HCT116 (cell line): ENCODE measurements around the gene CTNNAL1. TPM values are rescaled to one million over a fixed set of nuclear protein-coding genes. Genes with fewer than 3 reads are reported as not detected.
"Not testable (repeated sequence)": the region's sequence is repeated elsewhere in the genome, so short reads cannot be mapped to it uniquely, and the experiment has no call there.

Experiments used
- ATAC-seq: fragments of 200-7000 bp; cut with Tn5 transposase; 2 replicates; pipeline ENCODE4 v1.9.1; 2020; ENCODE audit warnings: mild to moderate bottlenecking, moderate library complexity
- BruUV-seq: library from RNA; stranded (reverse); fragments of 400-500 nt; replicated peaks from 2 replicates; lab custom pipeline; 2021; lab: Mats Ljungman, UMichigan
- CTCF ChIA-PET: fragments of 300-600 bp; sonication (Branson Sonifier 250); formaldehyde crosslinking; loops from one replicate; lab custom pipeline; 2021; ENCODE audit warnings: antibody characterized with exemption; lab: Charles Lee
- POLR2A ChIA-PET: fragments of 300-600, 350-600 bp; sonication (Branson Sonifier 250); formaldehyde crosslinking; loops from one replicate; lab custom pipeline; 2021; ENCODE audit warnings: antibody characterized with exemption; lab: Charles Lee
- RAD21 ChIA-PET, 2 experiments: fragments of 300-600 bp; sonication (Branson Sonifier 250); formaldehyde crosslinking; loops; one replicate each; lab custom pipeline; 2023; ENCODE audit warnings: low total read pairs in 2 of 2; ENCODE audit not compliant: uncharacterized antibody in 2 of 2, unreplicated experiment in 2 of 2, low non-redundant PET in 1 of 2; lab: Charles Lee
- DNase-seq: peaks from one replicate; pipeline ENCODE4 v3.0.0-alpha.2; 2010; ENCODE audit warnings: low read depth, low spot score
- H2AFZ ChIP-seq: fragments of 200-600 bp; shearing (Covaris generic), sonication (generic); 2 replicates; pipeline ENCODE4 v1.6.1; 2017; ENCODE audit warnings: low read depth, mixed run types, mixed read lengths, antibody characterized with exemption, low read length; ENCODE audit not compliant: poor library complexity, severe bottlenecking
- H3K27ac ChIP-seq: 2 replicates; pipeline ENCODE4 v1.5.1; 2012; ENCODE audit warnings: low read depth, low read length
- H3K27me3 ChIP-seq: fragments of 200-600 bp; sonication (generic); 2 replicates; pipeline ENCODE4 v1.6.1; 2016; ENCODE audit warnings: mixed run types, low read length, mixed read lengths; ENCODE audit not compliant: insufficient read depth
- H3K36me3 ChIP-seq, 2 experiments: fragments of 200-500 bp in 1 of 2; fragments of 200-600 bp in 1 of 2; sonication (Bioruptor generic) in 1 of 2; sonication (generic) in 1 of 2; 2 replicates each; pipeline versions ENCODE4 v1.5.1 to v1.6.1; 2014 to 2016; ENCODE audit warnings: low read length in 2 of 2, inconsistent platforms in 1 of 2, mixed read lengths in 1 of 2, mixed run types in 1 of 2; ENCODE audit not compliant: insufficient read depth in 2 of 2, control insufficient read depth in 1 of 2
- H3K4me1 ChIP-seq, 2 experiments: fragments of 200-600 bp in 1 of 2; sonication (generic) in 1 of 2; 2 replicates each; pipeline versions ENCODE4 v1.5.1 to v1.6.1; 2012 to 2017; ENCODE audit warnings: low read length in 2 of 2, inconsistent platforms in 1 of 2, mild to moderate bottlenecking in 1 of 2, mixed read lengths in 1 of 2, mixed run types in 1 of 2, moderate library complexity in 1 of 2; ENCODE audit not compliant: insufficient read depth in 2 of 2, control insufficient read depth in 1 of 2
- H3K4me2 ChIP-seq: fragments of 200-600 bp; sonication (generic); 2 replicates; pipeline ENCODE4 v1.6.1; 2017; ENCODE audit warnings: mixed run types, low read length, mixed read lengths
- H3K4me3 ChIP-seq, 2 experiments: fragments of 200-600 bp in 1 of 2; sonication (generic) in 1 of 2; replicated peaks in 1 of 2; 2 replicates each; pipeline ENCODE4 v1.5.1; 2011 to 2016; ENCODE audit warnings: low read length in 2 of 2, control low read depth in 1 of 2, low read depth in 1 of 2, mild to moderate bottlenecking in 1 of 2, mixed read lengths in 1 of 2, mixed run types in 1 of 2
- H3K79me2 ChIP-seq: fragments of 200-600 bp; sonication (generic); 2 replicates; pipeline ENCODE4 v1.6.1; 2017; ENCODE audit warnings: mild to moderate bottlenecking, mixed run types, low read length, moderate library complexity, mixed read lengths; ENCODE audit not compliant: insufficient read depth
- H3K9ac ChIP-seq: fragments of 200-600 bp; sonication (generic); 2 replicates; pipeline ENCODE4 v1.6.1; 2016; ENCODE audit warnings: low read length, mixed read lengths
- H3K9me2 ChIP-seq: fragments of 200-600 bp; sonication (generic), shearing (Covaris generic); 2 replicates; pipeline ENCODE4 v1.6.1; 2017; ENCODE audit warnings: mixed run types, mild to moderate bottlenecking, moderate library complexity; ENCODE audit not compliant: insufficient read depth
- H3K9me3 ChIP-seq, 2 experiments: fragments of 200-500 bp in 1 of 2; fragments of 200-600 bp in 1 of 2; sonication (Bioruptor generic) in 1 of 2; sonication (generic) in 1 of 2; 2 replicates each; pipeline ENCODE4 v1.6.1; 2014 to 2017; ENCODE audit warnings: low read length in 2 of 2, mixed read lengths in 2 of 2, inconsistent platforms in 1 of 2, low read depth in 1 of 2, mild to moderate bottlenecking in 1 of 2, mixed run types in 1 of 2, moderate library complexity in 1 of 2; ENCODE audit not compliant: control insufficient read depth in 1 of 2, insufficient read depth in 1 of 2
- H4K20me1 ChIP-seq: fragments of 200-600 bp; sonication (generic), shearing (Covaris generic); 2 replicates; pipeline ENCODE4 v1.6.1; 2017; ENCODE audit warnings: mixed run types, mild to moderate bottlenecking, moderate library complexity; ENCODE audit not compliant: insufficient read depth
- ATF3 ChIP-seq: IDR thresholded peaks from 2 replicates; pipeline ENCODE4 v1.6.1; 2012
- CEBPB ChIP-seq: IDR thresholded peaks from 2 replicates; pipeline ENCODE4 v1.6.1; 2012; ENCODE audit warnings: low read depth
- ELF1 ChIP-seq: IDR thresholded peaks from 2 replicates; pipeline ENCODE4 v1.6.1; 2012; ENCODE audit warnings: low read depth, borderline replicate concordance
- EZH2 ChIP-seq: fragments of 200-600 bp; sonication (generic); IDR thresholded peaks from 2 replicates; pipeline ENCODE4 v1.6.1; 2017; ENCODE audit warnings: antibody characterized with exemption, mixed run types
- EZH2phosphoT487 ChIP-seq: fragments of 200-600 bp; IDR thresholded peaks from 2 replicates; pipeline ENCODE4 v1.6.1; 2018; ENCODE audit warnings: antibody characterized with exemption, borderline replicate concordance
- JUND ChIP-seq: IDR thresholded peaks from 2 replicates; pipeline ENCODE4 v1.6.1; 2012
- POLR2A ChIP-seq: IDR thresholded peaks from 2 replicates; pipeline ENCODE4 v1.7.0; 2011; ENCODE audit warnings: borderline replicate concordance; ENCODE audit not compliant: insufficient read depth, insufficient read length; ENCODE audit errors: extremely low read depth
- POLR2AphosphoS5 ChIP-seq: IDR thresholded peaks from 2 replicates; pipeline ENCODE4 v1.6.1; 2011; ENCODE audit warnings: mild to moderate bottlenecking, low read depth, low read length, moderate library complexity
- SIN3A ChIP-seq: IDR thresholded peaks from 2 replicates; pipeline ENCODE4 v1.6.1; 2012; ENCODE audit warnings: low read depth
- SP1 ChIP-seq: IDR thresholded peaks from 2 replicates; pipeline ENCODE4 v1.6.1; 2012; ENCODE audit warnings: low read depth
- TCF7L2 ChIP-seq: IDR thresholded peaks from 2 replicates; pipeline ENCODE4 v1.7.0; 2011; ENCODE audit warnings: borderline replicate concordance, inconsistent platforms; ENCODE audit not compliant: insufficient read depth, insufficient read length; ENCODE audit errors: extremely low read depth
- ZNF274 ChIP-seq: fragments of 200-500 bp; sonication (Bioruptor generic); IDR thresholded peaks from 2 replicates; pipeline ENCODE4 v1.6.1; 2014; ENCODE audit warnings: mild to moderate bottlenecking, low read depth, low read length, inconsistent platforms
- intact Hi-C: fragments of 100-400 bp; cut with micrococcal nuclease; formaldehyde crosslinking; loops from 2 replicates; pipeline ENCODE4 v1.10.0; 2022
- total RNA-seq: library from RNA; stranded (reverse); gene quantifications from one replicate; pipeline ENCODE4 v1.2.1, GENCODE V29; 2021; ENCODE audit not compliant: unreplicated experiment

Gene CTNNAL1
- total RNA-seq, 1 experiment from 2014 or later = 87.2 TPM

GRCh38 chr9:109062543-109062942 lies 49.2 kb upstream of the CTNNAL1 start:
- POLR2A ChIA-PET = no interaction called here

GRCh38 chr9:109060191-109060590 lies 46.9 kb upstream of the CTNNAL1 start:
- H3K27me3 ChIP-seq = no peaks in the 10 kb centered on the region
- no TSS peak for BruUV-seq
- no peaks in the 10 kb centered on the region; the same call in 1 of the 2 replicates for H3K79me2 ChIP-seq
- POLR2A ChIA-PET = no interaction called here
- intact Hi-C loops = no loop called here
- no peak overlapping the region for H3K27ac ChIP-seq
- no peak for TF ChIP-seq ATF3
- no peak for TF ChIP-seq TCF7L2
- TF ChIP-seq ZNF274 = no peak
- no peak for TF ChIP-seq SIN3A
- no peak for TF ChIP-seq JUND
- no peak for TF ChIP-seq EZH2
- no peak for TF ChIP-seq POLR2A
- no peak for TF ChIP-seq POLR2AphosphoS5
- no peak for TF ChIP-seq ELF1
- H3K9me3 ChIP-seq = no peaks in the 10 kb centered on the region
- DNase-seq = no peak
- no peaks in the 10 kb centered on the region for H4K20me1 ChIP-seq
- no peak overlapping the region for H3K4me3 ChIP-seq
- peaks cover 0 to 19% of the 10 kb centered on the region in 2 experiments; a peak in 1 of 4 replicates for H3K4me1 ChIP-seq
- H3K9me2 ChIP-seq = no peaks in the 10 kb centered on the region
- H3K36me3 ChIP-seq = peaks cover 15 to 29% of the 10 kb centered on the region in 2 experiments; a peak in 3 of 4 replicates
- no peak overlapping the region for H2AFZ ChIP-seq
- RAD21 ChIA-PET = no interaction called here
- CTCF ChIA-PET = no interaction called here
- H3K9ac ChIP-seq = no peak overlapping the region
- ATAC-seq = no peak
- no peak overlapping the region for H3K4me2 ChIP-seq

More at GRCh38 chr9:109062543-109062942, 49.2 kb upstream of the CTNNAL1 start:
- DNase-seq (no peak), ATAC-seq (no peak)
- H3K79me2 ChIP-seq = no peaks in the 10 kb centered on the region; the same call in 1 of the 2 replicates
- H3K9ac ChIP-seq = no peak overlapping the region
- no TSS peak for BruUV-seq
- RAD21 ChIA-PET = no interaction called here
- no peak overlapping the region for H3K4me2 ChIP-seq
- H3K4me1 ChIP-seq = peaks cover 3 to 38% of the 10 kb centered on the region in 2 experiments; a peak in 2 of 4 replicates
- intact Hi-C loops = no loop called here
- CTCF ChIA-PET = no interaction called here
- H3K36me3 ChIP-seq = peaks cover 11 to 23% of the 10 kb centered on the region in 2 experiments; a peak in 3 of 4 replicates
- no peak overlapping the region for H3K4me3 ChIP-seq
- H3K27ac ChIP-seq = no peak overlapping the region
- H3K9me2 ChIP-seq = no peaks in the 10 kb centered on the region
- H3K9me3 ChIP-seq = no peaks in the 10 kb centered on the region
- no peaks in the 10 kb centered on the region for H3K27me3 ChIP-seq
- H4K20me1 ChIP-seq = no peaks in the 10 kb centered on the region
- no peak overlapping the region for H2AFZ ChIP-seq
- TF ChIP-seq CEBPB = 0 out of 2 replicates have a peak, but pooled peaks have one; percentile 22
- TF ChIP-seq ATF3 = no peak
- no peak for TF ChIP-seq SP1
- TF ChIP-seq EZH2phosphoT487 = no peak

- intact Hi-C loops, DNase-seq, H4K20me1 ChIP-seq, H3K4me1 ChIP-seq, H3K9me2 ChIP-seq, H3K4me2 ChIP-seq, H2AFZ ChIP-seq, CTCF ChIA-PET, H3K4me3 ChIP-seq, POLR2A ChIA-PET, H3K9ac ChIP-seq, RAD21 ChIA-PET, BruUV-seq, H3K27me3 ChIP-seq, H3K9me3 ChIP-seq, ATAC-seq, H3K79me2 ChIP-seq, H3K27ac ChIP-seq: not testable (repeated sequence)
- H3K36me3 ChIP-seq = peaks cover 25 to 35% of the 10 kb centered on the region in 2 experiments; a peak in 2 of 4 replicates
These were observed 39.8 kb upstream of the CTNNAL1 start for GRCh38 chr9:109053121-109053520.
